ENCODE data around the gene JSRP1.

Gene JSRP1

GRCh38 chr19:2249010-2249866 lies 7.0 kb downstream of the JSRP1 start, which contains the start of gene AMH:
Gene AMH (plus strand): TSS chr19:2249323. CDS start chr19:2249333, 10 bp downstream.
- Histone ChIP-seq H3K27me3 (peaks cover 58% of the 10 kb centered on the region), H3K4me1 (ENCODE audit: control insufficient read depth in 1 of 2, insufficient read depth in 1 of 2, low read depth in 1 of 2, low read length in 1 of 2) (peaks cover 40 to 42% of the 10 kb centered on the region in 2 experiments), H3K36me3 (peaks cover 49% of the 10 kb centered on the region), H3K9me3 (no peaks in the 10 kb centered on the region), H3K27ac (no peak within 1 kb of the TSS), H3K4me3 (ENCODE audit: low read depth in 1 of 2, low read length in 1 of 2) (no peak within 1 kb of the TSS)
- TF ChIP-seq, protein P1, sequence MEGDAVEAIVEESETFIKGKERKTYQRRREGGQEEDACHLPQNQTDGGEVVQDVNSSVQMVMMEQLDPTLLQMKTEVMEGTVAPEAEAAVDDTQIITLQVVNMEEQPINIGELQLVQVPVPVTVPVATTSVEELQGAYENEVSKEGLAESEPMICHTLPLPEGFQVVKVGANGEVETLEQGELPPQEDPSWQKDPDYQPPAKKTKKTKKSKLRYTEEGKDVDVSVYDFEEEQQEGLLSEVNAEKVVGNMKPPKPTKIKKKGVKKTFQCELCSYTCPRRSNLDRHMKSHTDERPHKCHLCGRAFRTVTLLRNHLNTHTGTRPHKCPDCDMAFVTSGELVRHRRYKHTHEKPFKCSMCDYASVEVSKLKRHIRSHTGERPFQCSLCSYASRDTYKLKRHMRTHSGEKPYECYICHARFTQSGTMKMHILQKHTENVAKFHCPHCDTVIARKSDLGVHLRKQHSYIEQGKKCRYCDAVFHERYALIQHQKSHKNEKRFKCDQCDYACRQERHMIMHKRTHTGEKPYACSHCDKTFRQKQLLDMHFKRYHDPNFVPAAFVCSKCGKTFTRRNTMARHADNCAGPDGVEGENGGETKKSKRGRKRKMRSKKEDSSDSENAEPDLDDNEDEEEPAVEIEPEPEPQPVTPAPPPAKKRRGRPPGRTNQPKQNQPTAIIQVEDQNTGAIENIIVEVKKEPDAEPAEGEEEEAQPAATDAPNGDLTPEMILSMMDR (IDR thresholded peaks at IDR 0.05) = no peak

DNA sequence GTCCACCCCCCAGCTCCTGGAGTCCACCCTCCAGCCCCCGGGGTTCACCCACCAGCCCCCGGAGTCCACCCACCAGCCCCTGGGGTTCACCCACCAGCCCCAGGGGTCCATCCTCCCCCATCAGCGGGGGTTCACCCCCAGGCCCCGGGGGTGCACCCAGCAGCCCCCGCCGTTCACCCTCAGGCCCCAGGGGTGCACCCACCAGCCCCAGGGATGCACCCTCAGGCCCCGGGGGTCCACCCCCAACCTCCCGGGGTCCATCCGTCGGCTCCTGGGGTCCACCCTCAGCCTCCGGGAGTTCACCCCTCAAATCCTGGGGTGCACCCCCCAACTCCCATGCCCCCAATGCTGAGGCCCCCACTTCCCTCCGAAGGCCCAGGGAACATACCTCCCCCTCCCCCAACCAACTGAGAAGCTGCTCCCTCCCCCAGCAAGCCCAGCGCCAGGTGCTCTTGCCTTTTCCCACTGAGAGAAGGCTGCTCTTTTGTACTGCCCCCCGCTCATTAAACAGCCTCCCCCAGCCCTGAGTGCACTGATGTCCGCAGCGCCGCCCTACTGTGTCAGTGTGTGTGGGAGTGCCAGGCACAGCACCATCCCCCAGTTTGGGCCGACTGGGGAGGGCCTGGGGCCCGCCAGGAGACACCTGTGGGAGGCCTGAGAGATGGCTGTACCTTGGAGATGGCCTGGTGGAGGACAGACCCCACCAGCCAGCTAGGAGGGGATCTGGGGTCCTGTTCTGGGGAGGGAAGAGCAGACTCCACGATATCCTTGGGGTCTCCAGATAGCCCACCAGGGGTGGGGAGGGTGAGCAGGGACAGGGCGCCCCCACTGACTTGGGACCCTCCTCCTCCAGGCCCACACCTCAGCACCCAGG lies 7.8 kb downstream of the JSRP1 start:
- H3K4me3 ChIP-seq (ENCODE audit: low read depth in 1 of 2, low read length in 1 of 2) = no peak overlapping the region
- no peak overlapping the region for H3K27ac ChIP-seq
- peaks cover 58% of the 10 kb centered on the region for H3K36me3 ChIP-seq
- H3K4me1 ChIP-seq (ENCODE audit: control insufficient read depth in 1 of 2, insufficient read depth in 1 of 2, low read depth in 1 of 2, low read length in 1 of 2) = peaks cover 35 to 36% of the 10 kb centered on the region in 2 experiments
- H3K9me3 ChIP-seq = no peaks in the 10 kb centered on the region
- TF ChIP-seq, protein P1 (IDR thresholded peaks at IDR 0.05) = no peak
- peaks cover 49% of the 10 kb centered on the region for H3K27me3 ChIP-seq

- Histone ChIP-seq H3K27ac (no peak overlapping the region), H3K9me3 (no peaks in the 10 kb centered on the region), H3K4me3 (ENCODE audit: low read depth in 1 of 2, low read length in 1 of 2) (no peak overlapping the region), H3K27me3 (peaks cover 41% of the 10 kb centered on the region), H3K36me3 (peaks cover 63% of the 10 kb centered on the region), H3K4me1 (ENCODE audit: control insufficient read depth in 1 of 2, insufficient read depth in 1 of 2, low read depth in 1 of 2, low read length in 1 of 2) (peaks cover 27 to 28% of the 10 kb centered on the region in 2 experiments)
- TF ChIP-seq, protein P1 (IDR thresholded peaks at IDR 0.05) = no peak
Observed at GRCh38 chr19:2247433-2248101, 8.7 kb downstream of the JSRP1 start.

GRCh38 chr19:2246801-2247361 lies 9.3 kb downstream of the JSRP1 start:
- Histone ChIP-seq H3K27me3 (peaks cover 34% of the 10 kb centered on the region), H3K4me3 (ENCODE audit: low read depth in 1 of 2, low read length in 1 of 2) (no peak overlapping the region), H3K4me1 (ENCODE audit: control insufficient read depth in 1 of 2, insufficient read depth in 1 of 2, low read depth in 1 of 2, low read length in 1 of 2) (peaks cover 20 to 21% of the 10 kb centered on the region in 2 experiments), H3K36me3 (peaks cover 63% of the 10 kb centered on the region), H3K27ac (no peak overlapping the region), H3K9me3 (no peaks in the 10 kb centered on the region)
- TF ChIP-seq, protein P1 (IDR thresholded peaks at IDR 0.05) = no peak

Data from neutrophil (primary cell).